Liver (tissue), 9 donors: Measurements from ENCODE around the gene NAMPT. TPM values are rescaled to one million over a fixed set of nuclear protein-coding genes. Genes with fewer than 3 reads are reported as not detected.

ENCODE experiments used
- DNase-seq: peaks from one replicate; pipeline ENCODE4 v3.0.0-alpha.2; 2017; ENCODE audit warnings: low spot score
- H3K27ac ChIP-seq, 2 donors: one replicate each; pipeline ENCODE4 v1.7.0; 2013; ENCODE audit warnings: inconsistent platforms in 2 of 2, low read length in 2 of 2, control low read depth in 1 of 2, low read depth in 1 of 2, mild to moderate bottlenecking in 1 of 2
- H3K27me3 ChIP-seq, 4 donors: one replicate each; pipeline versions ENCODE4 v1.6.1 to v1.7.0; 2013; ENCODE audit warnings: low read length in 3 of 4, inconsistent platforms in 1 of 4, mild to moderate bottlenecking in 1 of 4, moderate library complexity in 1 of 4; ENCODE audit not compliant: control insufficient read depth in 4 of 4, insufficient read depth in 4 of 4
- H3K36me3 ChIP-seq, 4 donors: one replicate each; pipeline versions ENCODE4 v1.6.1 to v1.7.0; 2013; ENCODE audit warnings: low read length in 3 of 4, mild to moderate bottlenecking in 3 of 4, low read depth in 1 of 4, moderate library complexity in 1 of 4; ENCODE audit not compliant: control insufficient read depth in 4 of 4, insufficient read depth in 3 of 4
- H3K4me1 ChIP-seq, 4 donors: one replicate each; pipeline versions ENCODE4 v1.6.1 to v1.7.0; 2013; ENCODE audit warnings: low read length in 3 of 4, mild to moderate bottlenecking in 3 of 4, moderate library complexity in 1 of 4; ENCODE audit not compliant: control insufficient read depth in 4 of 4, insufficient read depth in 4 of 4
- H3K4me3 ChIP-seq, 3 donors: one replicate each; pipeline versions ENCODE4 v1.6.1 to v1.7.0; 2013; ENCODE audit warnings: low read length in 3 of 3, control low read depth in 1 of 3, low read depth in 1 of 3, mild to moderate bottlenecking in 1 of 3
- H3K9ac ChIP-seq, 2 donors: one replicate each; pipeline ENCODE4 v1.7.0; 2013; ENCODE audit warnings: low read length in 2 of 2, mild to moderate bottlenecking in 2 of 2, moderate library complexity in 2 of 2, control low read depth in 1 of 2, low read depth in 1 of 2
- H3K9me3 ChIP-seq, 4 donors: one replicate each; pipeline versions ENCODE4 v1.6.1 to v1.7.0; 2013; ENCODE audit warnings: low read length in 3 of 4; ENCODE audit not compliant: control insufficient read depth in 4 of 4
- ATF3 ChIP-seq: IDR thresholded peaks from 2 replicates; pipeline ENCODE4 v1.6.1; 2016; ENCODE audit warnings: antibody characterized with exemption
- CTCF ChIP-seq: fragments of 150-350 bp; IDR thresholded peaks from 2 replicates; pipeline ENCODE4 v1.5.1; 2017; ENCODE audit warnings: improper control_type of control experiment, low read depth, low read length; ENCODE audit not compliant: missing input control
- EGR1 ChIP-seq, 2 donors: IDR thresholded peaks; 2 replicates each; pipeline ENCODE4 v1.6.1; 2016 to 2018; ENCODE audit warnings: antibody characterized with exemption in 2 of 2, low read depth in 2 of 2
- FOXA1 ChIP-seq: IDR thresholded peaks from 2 replicates; pipeline ENCODE4 v1.6.1; 2016; ENCODE audit warnings: antibody characterized with exemption
- FOXA2 ChIP-seq: IDR thresholded peaks from 2 replicates; pipeline ENCODE4 v1.6.1; 2016; ENCODE audit warnings: antibody characterized with exemption
- GABPA ChIP-seq, 2 donors: IDR thresholded peaks in 1 of 2; conservative IDR thresholded peaks in 1 of 2; 2 replicates each; pipeline ENCODE4 v1.6.1; 2016; ENCODE audit warnings: antibody characterized with exemption in 2 of 2, mild to moderate bottlenecking in 1 of 2, moderate library complexity in 1 of 2
- HNF4A ChIP-seq, 2 donors: conservative IDR thresholded peaks; 2 replicates each; pipeline ENCODE4 v1.6.1; 2016; ENCODE audit warnings: antibody characterized with exemption in 2 of 2, mild to moderate bottlenecking in 2 of 2
- HNF4G ChIP-seq: IDR thresholded peaks from 2 replicates; pipeline ENCODE4 v1.6.1; 2016; ENCODE audit warnings: antibody characterized with exemption
- JUND ChIP-seq, 2 donors: IDR thresholded peaks; 2 replicates each; pipeline ENCODE4 v1.6.1; 2016; ENCODE audit warnings: antibody characterized with exemption in 2 of 2
- MAX ChIP-seq: IDR thresholded peaks from 2 replicates; pipeline ENCODE4 v1.6.1; 2016; ENCODE audit warnings: antibody characterized with exemption
- NR2F2 ChIP-seq: IDR thresholded peaks from 2 replicates; pipeline ENCODE4 v1.6.1; 2016; ENCODE audit warnings: antibody characterized with exemption
- RAD21 ChIP-seq, 2 donors: IDR thresholded peaks; 2 replicates each; pipeline ENCODE4 v1.6.1; 2016; ENCODE audit warnings: antibody characterized with exemption in 2 of 2, mild to moderate bottlenecking in 2 of 2
- REST ChIP-seq: IDR thresholded peaks from 2 replicates; pipeline ENCODE4 v1.6.1; 2016; ENCODE audit warnings: antibody characterized with exemption, mild to moderate bottlenecking
- RXRA ChIP-seq, 2 donors: IDR thresholded peaks; 2 replicates each; pipeline ENCODE4 v1.6.1; 2017 to 2018; ENCODE audit warnings: antibody characterized with exemption in 2 of 2, mild to moderate bottlenecking in 1 of 2
- SP1 ChIP-seq: IDR thresholded peaks from 2 replicates; pipeline ENCODE4 v1.6.1; 2018; ENCODE audit warnings: antibody characterized with exemption, mild to moderate bottlenecking
- TAF1 ChIP-seq: conservative IDR thresholded peaks from 2 replicates; pipeline ENCODE4 v1.6.1; 2016; ENCODE audit warnings: antibody characterized with exemption, mild to moderate bottlenecking
- YY1 ChIP-seq: IDR thresholded peaks from 2 replicates; pipeline ENCODE4 v1.6.1; 2016; ENCODE audit warnings: antibody characterized with exemption, mild to moderate bottlenecking
- ZBTB33 ChIP-seq: IDR thresholded peaks from 2 replicates; pipeline ENCODE4 v1.6.1; 2016; ENCODE audit warnings: antibody characterized with exemption
- WGBS: extraction: QIAGEN DNeasy Blood & Tissue Kit; methylation state at CpG from one replicate; pipeline ENCODE4 v1.1.7; 2013; 5-methylcytosine and 5-hydroxymethylcytosine counted together
- polyA plus RNA-seq, 2 donors: library from polyadenylated mRNA; stranded (reverse) in 1 of 2; unstranded in 1 of 2; fragments of 200-250 nt in 1 of 2; fragments of >200 nt in 1 of 2; fragmentation: Nextera tagmentation in 1 of 2; extraction: Ambion mirVana in 1 of 2; gene quantifications; one replicate each; pipeline versions ENCODE4 v1.2.1 to v1.2.3, GENCODE V29; 2013 to 2015
- total RNA-seq, 2 donors: library from RNA; depleted of rRNA; stranded (reverse); fragments of >200 nt; gene quantifications; one replicate each; pipeline ENCODE4 v1.2.3, GENCODE V29; 2014
- donor health status: healthy.
- donor health status: healthy.
- donor health status: healthy.
- donor health status: healthy.
- donor health status: healthy.

Gene NAMPT
- total and polyA plus RNA-seq, 4 donors, result 20.8 to 444 (median 160) TPM

- peak; percentile 95 for TF ChIP-seq MAX
- peak; percentile 96 for TF ChIP-seq FOXA2
- TF ChIP-seq FOXA1, result peak; percentile 97
- peak; percentile 67 to 71 for TF ChIP-seq RAD21 (IDR thresholded peaks at IDR 0.05)
- peak; percentile 84 for TF ChIP-seq HNF4G
- TF ChIP-seq GABPA (IDR thresholded peaks at IDR 0.05 in 1 of 2, conservative IDR thresholded peaks at IDR 0.05 in 1 of 2), result peak in 1 of 2 donors; percentile 62
- TF ChIP-seq NR2F2, result peak; percentile 100
- TF ChIP-seq HNF4A (conservative IDR thresholded peaks at IDR 0.05), result peak; percentile 91 to 92
- TF ChIP-seq JUND (IDR thresholded peaks at IDR 0.05), result peak; percentile 93 to 96
Measured at GRCh38 chr7:106216923-106217542, 67.8 kb downstream of the NAMPT start (continued).

- TF ChIP-seq JUND (IDR thresholded peaks at IDR 0.05) (peak; percentile 76 to 81), GABPA (IDR thresholded peaks at IDR 0.05 in 1 of 2, conservative IDR thresholded peaks at IDR 0.05 in 1 of 2) (no peak), HNF4A (conservative IDR thresholded peaks at IDR 0.05) (peak in 1 of 2 donors; percentile 48), ZBTB33 (no peak), SP1 (no peak), HNF4G (no peak), FOXA1 (no peak), YY1 (no peak), RAD21 (IDR thresholded peaks at IDR 0.05) (peak in 1 of 2 donors; percentile 27), NR2F2 (no peak), RXRA (IDR thresholded peaks at IDR 0.05) (peak in 1 of 2 donors; percentile 56), EGR1 (IDR thresholded peaks at IDR 0.05; ENCODE audit: low read depth in 2 of 2) (no peak), MAX (no peak), CTCF (no peak), REST (no peak), TAF1 (no peak), FOXA2 (no peak), ATF3 (peak; percentile 51)
- Histone ChIP-seq H3K27ac (peak overlapping the region; percentile 74 to 95), H3K9me3 (no peaks in the 10 kb centered on the region), H3K4me1 (peaks cover 10 to 17% (median 12%) of the 10 kb centered on the region in 4 donors), H3K4me3 (no peak overlapping the region), H3K9ac (peak overlapping the region in 1 of 2 donors; percentile 95), H3K36me3 (no peaks in the 10 kb centered on the region), H3K27me3 (no peaks in the 10 kb centered on the region)
- no peak for DNase-seq
- WGBS, result 23% methylated on average over 2 of the region's 2 CpGs
Measured at GRCh38 chr7:106216517-106216922, 68.3 kb downstream of the NAMPT start.
